RCC 7860 (cell line): Measurements from ENCODE around the gene MANBA.
"Not testable (repeated sequence)": the region's sequence is repeated elsewhere in the genome, so short reads cannot be mapped to it uniquely, and the experiment has no call there.

Experiments
- DNase-seq: peaks from one replicate; pipeline ENCODE4 v3.0.0-alpha.2; 2015; ENCODE audit warnings: low spot score
- FAIRE-seq: peaks from 2 replicates; lab custom pipeline; 2012; peaks lifted over from hg19 to GRCh38; lab: Jason Lieb, UNC

MANBA gene

GRCh38 chr4:102625232-102625930 is 135.4 kb downstream of the MANBA start:
- no peak for FAIRE-seq
- DNase-seq, result peak; percentile 35

GRCh38 chr4:102624505-102624904 is 136.3 kb downstream of the MANBA start:
- DNase-seq (no peak), FAIRE-seq (no peak)

GRCh38 chr4:102623622-102624021 is 137.1 kb downstream of the MANBA start:
- no peak for FAIRE-seq
- DNase-seq, result peak; percentile 40

- DNase-seq (peak; percentile 93), FAIRE-seq (peak; percentile 95)
Measured at GRCh38 chr4:102620697-102621497, 139.9 kb downstream of the MANBA start.

- FAIRE-seq, result peak; percentile 69
- DNase-seq, result peak; percentile 54
Measured at GRCh38 chr4:102619776-102620631, 140.8 kb downstream of the MANBA start.

GRCh38 chr4:102619021-102619420 is 141.7 kb downstream of the MANBA start:
- not testable (repeated sequence) for FAIRE-seq, DNase-seq

- FAIRE-seq, result no peak
- no peak for DNase-seq
Measured at GRCh38 chr4:102616636-102617035, 144.1 kb downstream of the MANBA start.

GRCh38 chr4:102614801-102615200 is 146.0 kb downstream of the MANBA start:
- no peak for DNase-seq

GRCh38 chr4:102612824-102613366 is 147.9 kb downstream of the MANBA start:
- DNase-seq (no peak), FAIRE-seq (no peak)

More at GRCh38 chr4:102614801-102615200, 146.0 kb downstream of the MANBA start:
- FAIRE-seq, result no peak

- FAIRE-seq (no peak), DNase-seq (no peak)
Measured at GRCh38 chr4:102612210-102612609, 148.6 kb downstream of the MANBA start.

GRCh38 chr4:102610476-102610875 is 150.3 kb downstream of the MANBA start:
- DNase-seq (no peak), FAIRE-seq (no peak)

- FAIRE-seq (no peak), DNase-seq (no peak)
Measured at GRCh38 chr4:102610007-102610406, 150.8 kb downstream of the MANBA start.

GRCh38 chr4:102608190-102608589 is 152.6 kb downstream of the MANBA start:
- DNase-seq (peak; percentile 36), FAIRE-seq (no peak)

GRCh38 chr4:102606846-102607450 is 153.8 kb downstream of the MANBA start:
- no peak for FAIRE-seq
- no peak for DNase-seq

GRCh38 chr4:102606261-102606660 is 154.5 kb downstream of the MANBA start:
- DNase-seq, result no peak
- FAIRE-seq, result no peak

GRCh38 chr4:102604222-102604940 is 156.4 kb downstream of the MANBA start:
- DNase-seq (no peak), FAIRE-seq (no peak)

GRCh38 chr4:102601586-102602227 is 159.1 kb downstream of the MANBA start:
- no peak for FAIRE-seq
- no peak for DNase-seq

- FAIRE-seq (no peak), DNase-seq (no peak)
Measured at GRCh38 chr4:102600689-102601088, 160.1 kb downstream of the MANBA start.

GRCh38 chr4:102599886-102600285 is 160.9 kb downstream of the MANBA start:
- DNase-seq, result no peak
- FAIRE-seq, result no peak
